T-helper 9 cell (primary cell): ENCODE measurements around the gene SV2B.

ENCODE experiments used
- DNase-seq: peaks from one replicate; pipeline ENCODE4 v3.0.0-alpha.2; 2020

SV2B gene

GRCh38 chr15:91196768-91197167 is 96.7 kb downstream of the SV2B start:
- no peak for DNase-seq

GRCh38 chr15:91199511-91199910 is 99.5 kb downstream of the SV2B start:
- DNase-seq = no peak

DNA sequence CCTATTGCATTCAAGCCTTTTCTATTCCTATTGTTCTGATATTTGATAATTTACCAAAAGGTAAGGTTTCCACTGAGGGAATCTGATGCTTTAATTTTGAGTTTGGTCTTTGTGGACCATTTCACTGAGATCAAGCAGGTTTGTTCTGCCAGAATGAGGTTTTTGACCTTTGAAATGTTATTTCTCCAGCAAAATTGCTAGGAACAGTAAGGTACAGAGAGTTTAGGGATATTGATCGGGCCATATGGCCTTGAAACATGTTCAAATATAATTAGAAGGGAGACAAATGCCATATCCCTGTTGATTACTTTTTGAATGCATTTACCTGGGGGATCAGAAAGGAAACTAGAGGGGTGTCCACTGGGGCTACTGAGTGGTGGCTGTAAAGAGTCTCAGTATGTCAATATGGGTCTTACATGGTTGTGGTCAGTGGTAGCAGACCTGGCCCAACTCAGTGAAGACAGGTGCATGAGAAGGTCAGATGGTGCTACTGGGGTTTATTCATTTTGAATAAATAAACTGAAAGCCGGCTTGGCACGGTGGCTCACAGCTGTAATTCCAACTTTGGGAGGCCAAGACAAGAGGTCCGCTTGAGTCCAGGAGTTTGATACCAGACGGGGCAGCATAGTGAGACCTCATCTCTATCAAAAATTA is 100.2 kb downstream of the SV2B start:
- DNase-seq = no peak

DNA sequence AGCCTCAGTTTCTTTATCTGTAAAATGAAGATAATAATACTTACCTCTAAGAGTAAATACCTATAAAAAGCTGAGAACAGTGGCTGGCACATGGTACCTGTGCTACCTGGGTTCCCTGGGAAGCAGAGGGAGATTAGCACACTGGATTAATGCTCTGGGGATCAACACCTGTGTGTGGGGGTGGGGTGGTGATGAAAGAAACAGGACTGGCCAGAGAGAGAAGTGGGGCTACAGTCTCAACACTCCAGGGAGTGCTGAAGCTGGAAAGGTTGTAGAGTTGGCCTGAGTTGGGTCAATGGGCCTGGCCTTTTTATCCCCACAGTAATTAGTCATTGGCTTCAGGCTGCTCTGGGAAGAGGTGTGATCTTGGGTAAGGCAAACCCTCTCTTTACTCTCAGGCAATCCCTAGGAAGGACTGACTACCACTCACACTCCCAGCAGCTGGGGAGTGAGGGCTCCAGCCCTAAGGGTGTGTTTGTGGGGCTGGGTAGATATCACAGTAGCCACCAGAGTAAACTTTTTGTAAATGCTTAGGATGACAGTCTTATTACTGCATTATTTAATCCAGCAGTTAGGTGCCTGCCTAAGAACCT is 102.5 kb downstream of the SV2B start:
- no peak for DNase-seq

- DNase-seq = no peak
Observed at GRCh38 chr15:91203619-91204203, 103.7 kb downstream of the SV2B start.

- no peak for DNase-seq
Observed at GRCh38 chr15:91208371-91208770, 108.3 kb downstream of the SV2B start.

- no peak for DNase-seq
Observed at GRCh38 chr15:91209318-91209717, 109.3 kb downstream of the SV2B start.

DNA sequence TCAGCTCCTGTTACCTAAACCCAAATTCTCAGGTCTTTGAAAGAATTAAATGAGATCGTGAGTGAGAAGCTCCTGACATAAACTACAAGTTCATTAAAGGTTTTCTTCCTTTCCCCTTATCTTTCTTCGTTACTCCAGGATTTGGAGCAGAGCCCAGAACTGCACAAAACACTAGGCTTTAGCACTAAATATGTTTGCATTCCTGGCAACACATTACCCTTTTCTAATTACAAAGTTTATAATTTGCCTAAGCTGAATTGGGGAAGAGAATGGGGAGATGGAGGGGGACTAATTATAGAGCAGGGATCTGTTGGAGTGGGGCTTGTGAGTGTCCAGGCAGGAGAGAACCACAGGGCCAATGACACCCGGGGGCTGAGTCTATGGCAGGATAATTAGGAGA is 109.7 kb downstream of the SV2B start:
- no peak for DNase-seq

GRCh38 chr15:91214675-91215590 is 114.9 kb downstream of the SV2B start:
- DNase-seq = no peak

DNA sequence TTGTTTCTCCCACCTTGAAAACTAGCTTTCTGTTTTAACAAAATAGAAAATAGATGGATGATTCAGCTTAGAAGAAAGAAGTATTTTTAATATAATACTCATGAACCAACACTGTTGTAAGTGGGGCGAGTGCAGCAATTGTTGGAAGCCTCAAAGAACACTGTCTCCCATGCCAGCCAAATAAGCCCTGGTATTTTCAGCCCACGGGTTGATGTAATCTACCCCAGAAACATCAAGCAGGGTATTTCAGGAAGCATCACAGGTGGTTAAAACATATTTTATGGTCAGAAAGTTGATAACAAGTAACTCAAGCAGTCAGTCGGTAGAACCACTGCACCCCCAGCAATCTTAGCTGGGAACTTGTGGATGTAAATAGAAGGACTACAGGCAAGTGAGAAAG is 115.9 kb downstream of the SV2B start:
- no peak for DNase-seq

DNA sequence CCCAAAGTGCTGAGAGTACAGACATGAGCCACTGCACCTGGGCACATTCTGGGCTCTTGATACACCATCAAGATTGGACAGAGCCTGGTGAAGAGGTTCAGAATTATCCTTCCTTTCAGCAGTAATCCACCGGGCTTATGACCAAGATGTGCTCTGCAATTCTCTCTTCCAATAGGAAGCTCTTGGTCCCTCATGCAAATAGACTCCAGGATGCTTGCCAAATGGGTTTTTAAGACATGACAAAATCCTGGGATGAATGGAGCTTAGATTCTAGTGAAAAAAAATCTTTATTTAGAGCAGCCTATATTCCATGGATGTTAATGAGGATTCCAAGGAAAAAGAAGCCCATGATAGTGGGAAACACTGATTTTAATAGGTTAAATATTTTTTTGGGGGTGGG is 119.1 kb downstream of the SV2B start:
- DNase-seq = no peak

DNA sequence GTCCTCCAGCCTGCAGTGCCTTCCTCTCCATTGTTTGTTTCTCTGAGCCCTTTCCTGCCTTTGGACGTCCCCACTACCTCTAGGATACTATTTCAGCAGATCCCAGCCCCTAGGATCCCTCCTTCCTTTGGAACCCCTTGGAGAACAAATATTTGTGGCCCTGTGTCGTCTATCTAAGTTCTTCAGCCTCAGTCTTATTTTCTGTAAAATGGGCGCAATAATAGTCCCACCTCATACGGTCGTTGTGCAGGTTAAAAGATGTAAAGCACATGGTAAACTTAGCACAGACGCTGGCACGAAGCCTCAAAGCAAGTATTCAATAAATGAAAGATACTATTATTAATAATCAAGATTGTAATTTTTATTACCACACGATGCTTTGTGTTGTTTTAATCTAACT is 122.0 kb downstream of the SV2B start:
- DNase-seq = no peak

DNA sequence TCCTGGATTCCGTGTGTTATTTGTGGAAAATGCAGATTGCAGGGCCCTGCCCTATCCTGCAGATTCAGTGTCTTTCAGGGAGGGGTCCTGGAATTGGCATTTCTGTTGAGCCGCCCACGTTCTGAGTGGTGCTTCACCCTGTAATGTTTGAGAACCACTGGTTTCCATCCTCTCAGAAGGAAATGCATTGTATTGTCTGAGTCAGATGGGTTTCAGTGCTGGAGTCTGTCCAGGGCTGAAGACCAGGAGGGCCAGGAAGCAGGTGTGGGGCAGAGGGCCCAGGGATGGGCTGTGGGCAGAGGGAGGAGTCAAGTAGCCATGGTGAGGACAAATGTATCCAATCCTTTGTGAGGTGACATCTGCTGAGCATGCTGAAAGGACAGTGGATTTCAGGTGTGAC is 123.8 kb downstream of the SV2B start:
- DNase-seq = no peak

DNA sequence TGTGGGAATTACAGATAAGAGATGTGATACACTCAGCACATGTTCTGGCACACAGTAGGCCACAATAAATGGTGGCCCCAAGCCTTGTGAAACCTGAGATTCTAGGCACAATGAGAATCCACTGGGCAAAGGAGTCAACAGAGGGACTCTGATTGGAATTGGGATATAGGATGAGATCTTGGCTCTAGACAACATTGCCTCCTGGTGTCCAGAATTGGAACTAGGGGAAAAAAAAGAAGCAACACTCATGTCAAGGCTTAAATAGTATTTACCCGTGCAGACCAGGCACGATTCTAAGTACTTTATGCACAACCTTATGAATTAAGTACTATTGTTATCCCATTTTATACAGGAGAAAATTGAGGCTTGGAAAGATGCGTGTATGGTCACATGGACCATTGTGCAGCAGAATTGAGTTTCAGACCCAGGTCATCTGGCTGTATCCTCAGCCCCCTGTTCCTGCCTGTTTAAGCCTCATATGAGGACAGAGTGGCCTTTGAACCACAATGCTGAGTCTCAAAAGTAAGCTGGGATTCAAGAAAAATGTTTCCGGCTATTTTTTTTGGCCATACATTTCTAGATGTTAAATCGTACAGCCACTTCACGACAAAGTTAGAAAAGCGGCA is 124.8 kb downstream of the SV2B start:
- no peak for DNase-seq

DNA sequence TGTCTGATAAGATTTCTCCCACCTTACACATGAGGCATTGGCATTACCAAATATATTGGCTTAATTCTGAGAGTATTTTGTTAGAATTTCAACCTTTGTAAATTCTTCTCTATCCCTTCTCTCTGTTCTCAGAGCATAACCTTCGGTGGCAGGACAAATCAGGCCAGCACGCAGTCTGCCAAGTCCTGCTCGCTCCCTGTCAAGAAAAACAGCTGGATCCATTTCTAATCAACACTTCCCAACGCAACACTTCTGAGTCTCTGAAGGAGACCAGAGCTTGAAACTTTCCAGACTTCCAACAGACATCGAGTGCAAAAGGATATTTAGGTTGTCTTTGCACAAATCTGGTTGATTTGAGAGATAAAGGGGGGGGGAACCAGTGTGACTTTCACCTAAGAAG is 125.7 kb downstream of the SV2B start:
- no peak for DNase-seq

DNA sequence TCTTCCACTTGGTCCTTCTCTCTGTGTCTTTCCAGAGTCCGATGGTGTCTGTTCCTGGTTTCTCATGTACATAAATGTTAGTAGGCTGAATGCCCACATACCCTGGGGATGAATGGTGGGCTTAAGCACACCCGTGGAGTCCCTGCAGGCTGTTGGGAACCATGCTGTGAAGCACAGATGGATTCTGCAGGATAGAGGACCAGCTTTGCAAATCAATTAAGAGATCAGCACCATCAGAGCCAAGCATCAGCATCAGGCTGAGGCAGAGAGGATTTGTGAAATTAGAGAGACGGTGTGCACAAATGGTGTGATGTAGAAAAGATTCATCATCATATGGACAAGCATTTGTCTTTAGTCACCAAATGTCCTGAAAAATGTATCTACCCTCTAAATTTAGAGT is 127.1 kb downstream of the SV2B start:
- DNase-seq = no peak

- no peak for DNase-seq
Observed at GRCh38 chr15:91227766-91228165, 127.7 kb downstream of the SV2B start.

DNA sequence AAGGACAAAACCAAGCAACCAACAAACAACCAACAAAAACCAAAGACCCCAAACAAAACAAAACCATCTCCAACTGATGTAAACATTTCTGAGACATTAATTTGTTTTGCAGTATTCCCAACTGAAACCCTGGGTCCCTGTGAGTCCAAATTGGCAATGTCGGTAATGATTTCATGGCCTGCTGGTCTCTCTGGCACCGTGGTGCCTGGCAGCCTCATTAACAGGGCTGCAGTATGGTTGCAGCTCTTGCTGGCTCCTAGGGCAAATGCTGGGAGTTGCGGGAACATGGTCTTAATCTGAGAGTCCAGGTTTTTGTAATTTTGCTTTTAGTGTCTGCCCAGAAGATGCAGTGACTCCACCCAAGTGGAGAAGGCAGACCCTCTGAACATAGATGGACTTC is 128.3 kb downstream of the SV2B start:
- no peak for DNase-seq

GRCh38 chr15:91228890-91229289 is 128.8 kb downstream of the SV2B start:
- no peak for DNase-seq

- DNase-seq = no peak
Observed at GRCh38 chr15:91231703-91232102, 131.6 kb downstream of the SV2B start.

GRCh38 chr15:91234759-91235158 is 134.7 kb downstream of the SV2B start:
- DNase-seq = no peak

DNA sequence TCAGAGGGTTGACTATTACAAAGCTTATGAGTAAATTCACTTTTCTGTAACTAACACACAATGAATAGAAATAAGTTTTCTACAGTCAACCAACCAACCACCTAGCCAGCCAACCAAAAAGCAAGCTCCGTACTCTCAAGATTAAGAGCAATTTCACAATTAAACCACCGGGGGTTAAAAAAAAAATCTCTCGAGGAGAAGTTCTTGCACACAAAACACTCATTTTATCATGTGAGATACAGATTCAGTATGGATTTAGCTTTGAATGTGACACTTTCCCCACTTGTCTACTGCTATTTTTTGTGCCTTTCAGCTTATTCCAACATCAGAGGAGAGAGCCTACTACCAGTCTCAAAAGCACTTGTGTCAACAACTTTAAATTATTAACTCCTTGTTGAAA is 135.3 kb downstream of the SV2B start:
- DNase-seq = no peak

DNA sequence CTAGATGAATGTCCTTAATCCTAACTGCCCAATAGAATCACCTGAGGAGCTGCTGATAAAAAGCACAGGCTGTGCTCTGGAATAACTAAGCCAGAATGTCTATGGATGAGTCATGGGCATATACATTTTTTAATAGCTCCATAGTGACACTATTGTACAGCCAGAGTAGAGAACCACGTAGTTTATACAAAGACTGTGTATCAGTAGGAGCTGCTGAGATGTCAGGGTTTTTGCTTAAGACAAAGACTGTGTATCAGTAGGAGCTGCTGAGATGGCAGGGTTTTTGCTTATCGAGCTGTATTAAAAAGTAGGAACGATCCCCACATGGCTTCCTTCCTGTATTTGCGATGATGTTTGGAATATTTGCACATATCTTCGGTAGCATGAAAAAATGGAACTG is 137.4 kb downstream of the SV2B start:
- no peak for DNase-seq
